Activated CD4-positive, alpha-beta T cell treated with anti-CD3 and anti-CD28 coated beads, Interleukin-2, amount 50 U/mL, for 48 hours (primary cell): Measurements from ENCODE around the gene FCN2.

Source experiments
- DNase-seq, 2 experiments: peaks; one replicate each; pipeline ENCODE4 v3.0.0-alpha.2; 2020

FCN2 gene

GRCh38 chr9:134880484-134881312, at the start of gene FCN2:
TSS of gene FCN2 (plus strand) at chr9:134880810. CDS start at chr9:134880822, 12 bp downstream.
- DNase-seq, result no peak

GRCh38 chr9:134830926-134831720, 49.5 kb upstream of the FCN2 start:
- DNase-seq, result no peak

DNA sequence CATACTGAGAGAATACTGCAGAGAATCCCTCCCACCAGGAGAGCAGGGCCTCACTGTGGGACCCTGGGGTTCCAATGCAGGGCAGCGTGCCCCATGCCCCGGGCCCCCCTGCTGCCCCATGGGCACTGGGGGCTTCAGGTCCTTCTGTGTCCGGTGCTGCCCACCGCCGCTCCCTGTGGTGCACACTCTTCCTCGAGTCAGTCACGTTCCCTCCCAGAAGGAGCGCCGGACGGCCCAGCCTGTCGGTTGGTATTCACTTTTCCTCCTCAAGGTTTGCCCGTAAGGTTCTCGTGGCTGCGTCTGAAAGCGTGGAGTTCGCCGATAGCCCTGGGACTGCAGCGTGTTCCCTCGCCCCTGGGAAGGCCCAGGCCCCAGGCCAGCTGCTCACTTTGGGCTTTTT, 48.1 kb upstream of the FCN2 start:
- DNase-seq, result no peak

DNA sequence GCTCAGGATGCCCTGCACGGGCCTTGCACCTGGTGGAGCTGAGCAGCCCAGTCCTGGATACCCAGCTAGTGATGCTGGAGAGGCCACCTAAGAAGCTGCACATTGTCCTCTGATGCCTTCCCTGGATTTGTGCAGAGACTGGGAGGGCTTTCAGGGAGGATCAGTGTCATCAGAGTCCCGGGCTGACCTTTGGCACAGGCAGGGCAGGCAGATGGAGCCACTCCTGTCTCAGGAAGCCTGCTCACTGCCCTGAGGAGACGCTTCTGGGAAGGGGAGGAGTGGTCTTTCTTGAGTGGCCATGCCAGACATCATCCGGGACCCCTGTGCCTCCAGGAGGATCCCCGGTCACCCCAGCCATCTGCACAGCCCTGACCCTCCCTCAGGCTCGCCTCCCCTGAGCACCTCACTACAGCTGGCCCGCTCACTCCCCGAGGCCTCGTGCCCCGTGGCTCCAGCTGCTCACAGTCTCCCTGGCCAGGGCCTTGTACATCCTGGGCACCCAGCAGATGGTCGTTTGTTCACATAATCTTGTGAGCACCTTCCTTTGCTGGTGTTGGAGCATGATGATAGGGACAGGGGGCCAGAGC, 47.2 kb upstream of the FCN2 start:
- DNase-seq, result no peak

DNA sequence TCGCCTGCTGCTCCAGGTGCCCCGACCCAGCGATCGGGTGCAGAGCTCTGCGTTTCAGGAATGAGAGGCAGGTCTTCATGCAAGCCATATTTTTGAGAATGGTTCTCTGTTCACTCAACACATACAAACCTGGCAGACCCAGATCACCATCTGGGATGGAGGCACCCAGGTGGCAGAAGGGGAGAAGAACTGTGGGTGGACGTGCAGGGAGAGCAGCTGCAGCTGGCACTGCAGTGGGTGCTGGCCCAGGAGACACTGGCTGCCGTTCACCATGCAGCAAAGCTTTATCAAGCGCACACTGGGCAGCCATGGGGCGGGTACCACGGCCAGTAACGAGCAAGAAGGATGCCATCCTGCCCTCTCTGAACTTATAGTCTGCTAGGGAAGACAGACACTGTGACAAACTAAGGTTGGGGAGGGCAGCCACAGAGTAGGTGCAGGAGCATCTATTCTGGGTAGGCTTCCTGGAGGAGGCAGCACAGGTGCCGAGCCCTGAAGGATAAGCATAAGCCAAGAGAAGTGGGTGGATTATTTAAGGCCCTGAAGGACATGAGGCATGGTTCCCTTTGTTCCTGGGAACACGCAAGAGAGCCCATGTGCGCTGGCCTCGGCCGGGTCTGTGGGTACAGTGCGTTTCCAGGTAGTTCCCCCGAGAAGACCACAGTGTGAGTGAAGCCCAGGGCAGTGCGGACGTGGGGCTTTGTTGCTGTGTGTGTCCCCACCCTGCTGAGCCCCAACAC, 46.2 kb upstream of the FCN2 start:
- DNase-seq, result no peak

GRCh38 chr9:134834957-134835419, 45.6 kb upstream of the FCN2 start:
- no peak for DNase-seq

GRCh38 chr9:134835448-134835847, 45.2 kb upstream of the FCN2 start:
- DNase-seq, result no peak

DNA sequence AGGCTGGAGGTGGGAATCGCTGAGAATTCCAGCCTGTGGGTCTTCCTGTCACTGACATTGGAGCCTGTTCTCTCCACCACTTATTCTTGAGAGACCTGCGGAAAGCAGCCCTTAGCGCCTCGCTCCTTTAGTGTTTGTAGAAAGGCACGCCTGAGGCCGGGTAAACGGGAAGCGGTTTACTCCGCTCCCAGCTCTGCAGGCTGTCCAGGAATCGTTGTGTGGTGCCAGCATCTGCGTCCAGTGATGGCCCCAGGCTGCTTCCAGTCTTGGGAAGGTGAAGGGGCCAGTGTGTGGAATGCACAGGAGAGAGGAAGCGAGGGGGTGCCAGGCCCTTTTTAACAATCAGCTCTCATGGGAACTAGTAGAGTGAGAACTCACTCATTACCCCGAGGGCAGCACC, 44.6 kb upstream of the FCN2 start:
- DNase-seq, result no peak

GRCh38 chr9:134836406-134836970, 44.1 kb upstream of the FCN2 start:
- DNase-seq, result no peak

DNA sequence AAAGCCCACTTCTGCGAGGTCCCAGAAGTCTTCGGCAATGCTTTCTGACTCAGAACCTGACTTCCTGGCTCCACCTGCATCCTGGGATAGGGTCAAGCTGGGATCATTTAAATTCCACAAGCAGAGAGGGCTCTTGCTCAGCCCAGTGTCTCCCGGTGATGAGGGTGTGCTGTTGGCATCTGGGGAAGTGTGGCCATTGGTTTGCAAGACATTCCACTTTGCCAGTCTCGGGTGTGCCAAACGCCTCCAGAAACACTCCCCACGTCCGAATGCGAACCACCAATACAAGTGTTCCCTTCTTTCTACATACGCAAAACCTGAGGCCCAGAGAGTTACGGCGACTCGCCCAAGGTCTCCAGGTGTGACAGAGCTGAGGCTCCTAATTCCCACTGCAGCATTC, 43.1 kb upstream of the FCN2 start:
- no peak for DNase-seq

DNA sequence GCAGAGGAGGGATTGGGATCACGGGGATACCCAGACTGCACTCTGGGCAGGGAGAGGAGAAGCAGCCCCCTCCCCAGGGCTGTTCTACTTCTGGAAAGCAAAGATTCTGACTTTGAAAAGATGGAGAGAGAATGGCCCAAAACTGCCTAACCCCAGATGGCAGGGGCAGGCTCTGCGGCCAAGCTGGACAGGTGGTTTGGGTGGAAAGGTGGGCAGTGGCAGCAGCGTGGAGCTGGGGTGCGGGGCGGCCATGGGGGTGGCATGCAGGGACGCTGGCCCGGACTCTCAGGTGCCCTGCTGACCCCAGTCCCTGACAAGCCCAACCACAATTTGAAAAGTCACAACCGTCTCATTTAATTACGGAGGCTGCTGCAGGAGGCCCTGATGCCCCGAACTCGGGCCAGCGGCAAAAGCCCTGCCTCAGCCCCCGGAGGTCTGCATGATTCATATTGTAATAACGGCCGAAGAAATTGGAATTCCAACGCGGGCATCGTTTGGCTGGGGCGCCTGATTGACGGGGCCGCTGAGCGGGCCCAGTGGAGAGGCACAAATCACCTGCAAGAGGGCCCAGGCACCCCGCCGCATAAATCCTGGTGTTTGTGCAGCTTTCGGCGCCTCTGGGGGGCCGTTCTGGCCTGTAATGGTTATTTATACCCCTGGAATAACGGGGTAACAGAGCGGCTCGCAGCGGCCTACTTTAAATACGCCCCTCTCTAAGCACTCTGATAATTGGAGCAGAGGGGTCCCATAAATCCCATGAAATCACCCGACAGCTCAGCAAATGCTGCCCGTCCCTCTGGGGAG, 41.8 kb upstream of the FCN2 start:
- no peak for DNase-seq

DNA sequence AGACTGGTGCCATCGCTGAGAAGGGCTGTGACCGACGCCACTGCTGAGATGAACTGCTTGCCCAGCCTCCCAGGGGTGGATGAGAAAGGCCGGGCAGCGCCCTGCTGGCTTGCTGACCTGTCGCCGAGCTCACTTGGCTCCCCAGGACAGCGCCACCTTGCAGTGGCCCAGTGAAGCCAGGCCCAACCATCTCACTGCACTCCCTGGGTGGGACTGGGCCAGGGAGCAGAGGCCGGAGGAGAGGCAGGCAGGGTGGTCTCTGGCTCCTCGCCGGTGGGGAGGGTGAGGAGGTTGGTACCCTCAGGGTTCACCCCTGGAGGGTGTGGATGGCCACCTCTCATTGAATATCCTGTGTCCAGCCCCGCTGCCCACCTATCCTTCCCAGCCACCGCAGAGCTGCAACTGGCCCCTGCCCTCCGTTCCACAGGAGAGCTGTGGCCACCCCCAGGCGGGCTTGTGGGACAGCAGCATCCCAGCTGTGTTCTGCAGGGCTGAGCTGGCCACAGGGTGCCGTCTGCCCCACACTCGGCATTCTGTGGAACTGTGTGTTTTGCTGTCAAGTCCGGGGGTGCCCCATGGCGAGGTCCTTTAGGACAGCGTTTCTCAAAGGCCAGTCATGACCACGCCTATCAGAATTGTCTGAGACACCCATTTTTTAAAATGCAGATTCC, 41.0 kb upstream of the FCN2 start:
- DNase-seq, result no peak

- DNase-seq, result no peak
Measured at GRCh38 chr9:134840511-134840910, 40.1 kb upstream of the FCN2 start.

GRCh38 chr9:134841180-134841904, 39.3 kb upstream of the FCN2 start:
- DNase-seq, result no peak

GRCh38 chr9:134842321-134842720, 38.3 kb upstream of the FCN2 start:
- no peak for DNase-seq

GRCh38 chr9:134843740-134844139, 36.9 kb upstream of the FCN2 start:
- DNase-seq, result no peak

- no peak for DNase-seq
Measured at GRCh38 chr9:134844821-134845220, 35.8 kb upstream of the FCN2 start.

- no peak for DNase-seq
Measured at GRCh38 chr9:134846187-134846586, 34.4 kb upstream of the FCN2 start.

DNA sequence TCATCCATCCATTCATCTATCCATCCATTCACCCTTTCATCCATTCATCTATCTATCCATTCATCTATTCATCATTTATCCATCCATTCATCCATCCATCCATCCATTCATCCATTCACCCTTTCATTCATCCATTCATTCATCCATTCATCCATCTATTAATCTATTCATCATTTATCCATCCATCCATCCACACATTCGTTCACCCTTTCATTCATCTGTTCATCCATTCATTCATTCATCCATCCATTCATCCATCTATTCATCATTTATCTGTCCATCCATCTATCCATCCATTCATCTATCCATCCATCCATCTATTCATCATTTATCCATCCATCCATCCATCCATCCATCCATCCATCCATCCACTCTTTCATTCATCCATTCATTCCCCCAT, 33.9 kb upstream of the FCN2 start:
- DNase-seq, result no peak

DNA sequence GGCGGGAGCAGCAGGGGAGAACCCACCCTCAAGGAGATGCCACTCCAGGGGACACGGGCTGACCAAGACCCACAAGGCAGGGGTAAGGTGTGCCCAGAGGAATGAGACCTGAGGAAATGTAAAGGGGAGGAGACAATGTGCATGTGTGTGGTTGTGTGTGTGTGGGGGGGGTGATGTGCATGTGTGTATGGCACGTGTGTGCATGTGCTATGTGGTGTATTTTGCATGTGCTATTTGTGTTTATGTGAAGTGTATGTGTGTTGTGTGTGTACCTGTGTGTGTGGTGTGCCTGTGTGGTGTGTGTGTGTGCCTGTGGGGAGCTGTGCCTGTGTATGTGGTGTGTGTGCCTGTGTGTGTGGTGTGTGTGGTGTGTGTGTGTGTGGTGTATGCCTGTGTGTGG, 33.5 kb upstream of the FCN2 start:
- DNase-seq, result no peak
